ENCODE data around the gene SLC9A9. TPM values are rescaled to one million over a fixed set of nuclear protein-coding genes. Genes with fewer than 3 reads are reported as not detected.

The SLC9A9 gene
- total and polyA plus RNA-seq, 2 of the 8 experiments (the other 6 are each of a cell fraction or from before 2014, with no cell fraction given): 0.48 to 1.1 TPM

GRCh38 chr3:143217283-143217682, 631.0 kb downstream of the SLC9A9 start:
- DNase-seq (ENCODE audit: low read depth in 1 of 2, low spot score in 2 of 2) (no peak), FAIRE-seq (no peak)
- Histone ChIP-seq H3K4ac (replicated peaks; ENCODE audit: insufficient read length, low read depth, low read length) (no peak overlapping the region), H4K5ac (ENCODE audit: insufficient read length, low read depth, low read length) (no peak overlapping the region), H3K9me3 (ENCODE audit: insufficient read depth in 2 of 2, low read depth in 1 of 2, low read length in 1 of 2) (no peaks in the 10 kb centered on the region), H2BK15ac (ENCODE audit: low read length) (no peak overlapping the region), H2AK5ac (ENCODE audit: low read depth, low read length) (no peak overlapping the region), H2AFZ (ENCODE audit: low read length) (no peak overlapping the region), H3K36me3 (ENCODE audit: control insufficient read depth in 2 of 4, insufficient read depth in 4 of 4, low read length in 3 of 4) (no peaks in the 10 kb centered on the region), H2BK120ac (replicated peaks; ENCODE audit: low read depth, low read length) (no peak overlapping the region), H3K4me2 (ENCODE audit: insufficient read depth in 1 of 2, low read depth in 2 of 2, low read length in 2 of 2) (no peak overlapping the region), H3K4me1 (replicated peaks in 1 of 4; ENCODE audit: control insufficient read depth in 3 of 4, insufficient read depth in 4 of 4, low read length in 3 of 4) (no peaks in the 10 kb centered on the region), H2BK12ac (ENCODE audit: low read depth, low read length) (no peak overlapping the region), H3K23ac (ENCODE audit: insufficient read length) (no peak overlapping the region), H3K9ac (replicated peaks in 1 of 4; ENCODE audit: extremely low read depth in 1 of 4, low read depth in 3 of 4, low read length in 3 of 4) (no peak overlapping the region), H3K18ac (ENCODE audit: extremely low read depth, low read length) (no peak overlapping the region), H3K23me2 (ENCODE audit: low read depth, low read length) (no peaks in the 10 kb centered on the region), H3K79me2 (ENCODE audit: control insufficient read depth in 1 of 2, insufficient read depth in 2 of 2, low read length in 2 of 2) (no peaks in the 10 kb centered on the region), H4K8ac (ENCODE audit: extremely low read depth, insufficient read depth, low read length) (no peak overlapping the region), H4K91ac (replicated peaks; ENCODE audit: insufficient read length, low read length) (no peak overlapping the region), H3K4me3 (ENCODE audit: extremely low read depth in 1 of 4, insufficient read depth in 2 of 4, low read depth in 3 of 4, low read length in 4 of 4) (no peak overlapping the region), H3K79me1 (ENCODE audit: low read depth, low read length) (no peaks in the 10 kb centered on the region), H2BK5ac (ENCODE audit: low read depth, low read length) (no peak overlapping the region), H3K27me3 (replicated peaks in 1 of 4; ENCODE audit: control insufficient read depth in 3 of 4, extremely low read depth in 1 of 4, insufficient read depth in 3 of 4, low read length in 3 of 4) (no peaks in the 10 kb centered on the region), H3K56ac (replicated peaks; ENCODE audit: insufficient read length, low read depth, low read length) (no peak overlapping the region), H3K14ac (ENCODE audit: insufficient read length) (no peak overlapping the region), H3K27ac (ENCODE audit: low read depth, low read length) (no peak overlapping the region), H4K20me1 (replicated peaks in 1 of 2; ENCODE audit: control insufficient read depth in 1 of 2, insufficient read depth in 2 of 2, low read length in 2 of 2) (no peaks in the 10 kb centered on the region), H2BK20ac (ENCODE audit: low read length) (no peak overlapping the region)
- CTCF ChIA-PET (ENCODE audit: partially characterized antibody): interaction anchor here (1.2 kb wide), 1 partner anchor 216 kb away, joined by 3 read pairs; no protein-coding TSS in a partner anchor
- TF ChIP-seq KDM1A (IDR thresholded peaks at IDR 0.05; ENCODE audit: borderline replicate concordance, low read length) (no peak), POLR2A (IDR thresholded peaks at IDR 0.05; ENCODE audit: control extremely low read depth in 1 of 2, low read depth in 2 of 2, low read length in 2 of 2) (no peak), CTBP2 (IDR thresholded peaks at IDR 0.05; ENCODE audit: borderline replicate concordance, insufficient read depth, insufficient read length, low read length) (no peak), CBX5 (IDR thresholded peaks at IDR 0.05; ENCODE audit: low read depth, low read length) (no peak), SAP30 (IDR thresholded peaks at IDR 0.05; ENCODE audit: insufficient read depth, insufficient replicate concordance, low read length) (no peak), SIRT6 (IDR thresholded peaks at IDR 0.05; ENCODE audit: low read length) (no peak), SP2 (IDR thresholded peaks at IDR 0.05; ENCODE audit: low read length) (no peak)
- POLR2A ChIA-PET (ENCODE audit: partially characterized antibody): no interaction called here
